ENCODE measurements around the gene RTBDN. TPM values are rescaled to one million over a fixed set of nuclear protein-coding genes. Genes with fewer than 3 reads are reported as not detected.

The RTBDN gene
- total RNA-seq, 1 donor from 2014 or later = not detected

- Mint-ChIP-seq H3K36me3 (no peaks in the 10 kb centered on the region), H3K4me1 (ENCODE audit: unreplicated experiment) (peaks cover 23% of the 10 kb centered on the region), H3K27me3 (peaks cover 5% of the 10 kb centered on the region), H3K4me3 (peak overlapping the region; percentile 89), H3K27ac (peak overlapping the region; percentile 66), H3K9me3 (no peaks in the 10 kb centered on the region)
- no peak for TF ChIP-seq CTCF (conservative IDR thresholded peaks at IDR 0.05)
- no peak for DNase-seq (ENCODE audit: extremely low spot score, unreplicated experiment)
These were observed 56.1 kb downstream of the RTBDN start for GRCh38 chr19:12778017-12778904.

GRCh38 chr19:12777217-12778016, 57.0 kb downstream of the RTBDN start:
- H3K9me3 Mint-ChIP-seq = no peaks in the 10 kb centered on the region
- H3K4me3 Mint-ChIP-seq = peak overlapping the region; percentile 89
- TF ChIP-seq CTCF (conservative IDR thresholded peaks at IDR 0.05) = peak; percentile 98
- peaks cover 23% of the 10 kb centered on the region for H3K4me1 Mint-ChIP-seq (ENCODE audit: unreplicated experiment)
- no peaks in the 10 kb centered on the region for H3K36me3 Mint-ChIP-seq
- no peak overlapping the region for H3K27ac Mint-ChIP-seq
- peaks cover 5% of the 10 kb centered on the region for H3K27me3 Mint-ChIP-seq
- DNase-seq (ENCODE audit: extremely low spot score, unreplicated experiment) = peak; percentile 89

Small RNA genes lying within 50 kb of the gene (microRNA-seq; reads per million reads assigned to microRNA genes)
- gene MIR5684 = not detected
- not detected for gene MIR6794

Other genes starting within 250 kb of the RTBDN start
- gene ZNF490, start 223.8 kb downstream of the RTBDN start, total RNA-seq (ENCODE audit: low replicate concordance) = 11.2 and 11.4 TPM in 2 replicates
- gene ZNF791, start 223.7 kb downstream of the RTBDN start, total RNA-seq (ENCODE audit: low replicate concordance) = 21.1 and 27.4 TPM in 2 replicates
- 90.6 and 95.4 TPM in 2 replicates for gene MAN2B1, start 167.8 kb downstream of the RTBDN start, total RNA-seq (ENCODE audit: low replicate concordance)
- 9.8 and 14.6 TPM in 2 replicates for gene WDR83, start 167.8 kb downstream of the RTBDN start, total RNA-seq (ENCODE audit: low replicate concordance)
- 71.2 and 79.4 TPM in 2 replicates for gene DHPS, start 152.7 kb downstream of the RTBDN start, total RNA-seq (ENCODE audit: low replicate concordance)
- gene GNG14, start 146.6 kb downstream of the RTBDN start, total RNA-seq (ENCODE audit: low replicate concordance) = 0.85 TPM in 1 of 2 replicates, not detected in the other
- gene FBXW9, start 137.9 kb downstream of the RTBDN start, total RNA-seq (ENCODE audit: low replicate concordance) = 15.4 and 17.0 TPM in 2 replicates
- gene TNPO2, start 110.6 kb downstream of the RTBDN start, total RNA-seq (ENCODE audit: low replicate concordance) = 78.6 and 99.7 TPM in 2 replicates
- 164 and 173 TPM in 2 replicates for gene TRIR, start 99.9 kb downstream of the RTBDN start, total RNA-seq (ENCODE audit: low replicate concordance)
- 59.6 and 74.5 TPM in 2 replicates for gene GET3, start 97.1 kb downstream of the RTBDN start, total RNA-seq (ENCODE audit: low replicate concordance)
- gene BEST2, start 82.8 kb downstream of the RTBDN start, total RNA-seq (ENCODE audit: low replicate concordance) = 0.14 TPM in 1 of 2 replicates, not detected in the other
- 50.1 and 55.0 TPM in 2 replicates for gene HOOK2, start 59.0 kb downstream of the RTBDN start, total RNA-seq (ENCODE audit: low replicate concordance)
- 31.3 and 116 TPM in 2 replicates for gene JUNB, start 43.1 kb downstream of the RTBDN start, total RNA-seq (ENCODE audit: low replicate concordance)
- 416 and 497 TPM in 2 replicates for gene PRDX2, start 32.8 kb downstream of the RTBDN start, total RNA-seq (ENCODE audit: low replicate concordance)
- 10.1 and 19.4 TPM in 2 replicates for gene THSD8, start 32.5 kb downstream of the RTBDN start, total RNA-seq (ENCODE audit: low replicate concordance)
- gene RNASEH2A, start 28.0 kb downstream of the RTBDN start, total RNA-seq (ENCODE audit: low replicate concordance) = 13.7 and 37.2 TPM in 2 replicates
- gene MAST1, start 3.9 kb upstream of the RTBDN start, total RNA-seq (ENCODE audit: low replicate concordance) = 1.9 and 3.5 TPM in 2 replicates
- 17.9 and 24.6 TPM in 2 replicates for gene DNASE2, start 46.9 kb upstream of the RTBDN start, total RNA-seq (ENCODE audit: low replicate concordance)
- gene KLF1, start 52.6 kb upstream of the RTBDN start, total RNA-seq (ENCODE audit: low replicate concordance) = not detected in 2 replicates
- 29.7 and 46.8 TPM in 2 replicates for gene GCDH, start 56.6 kb upstream of the RTBDN start, total RNA-seq (ENCODE audit: low replicate concordance)
- gene SYCE2, start 84.7 kb upstream of the RTBDN start, total RNA-seq (ENCODE audit: low replicate concordance) = 1.8 TPM in 1 of 2 replicates, not detected in the other
- 67.5 and 68.5 TPM in 2 replicates for gene FARSA, start 99.1 kb upstream of the RTBDN start, total RNA-seq (ENCODE audit: low replicate concordance)
- gene CALR, start 104.0 kb upstream of the RTBDN start, total RNA-seq (ENCODE audit: low replicate concordance) = 1,188 and 1,294 TPM in 2 replicates
- gene RAD23A, start 111.3 kb upstream of the RTBDN start, total RNA-seq (ENCODE audit: low replicate concordance) = 77.1 and 82.3 TPM in 2 replicates
- gene GADD45GIP1, start 122.6 kb upstream of the RTBDN start, total RNA-seq (ENCODE audit: low replicate concordance) = 23.1 and 24.8 TPM in 2 replicates
- not detected in 2 replicates for gene DAND5, start 135.0 kb upstream of the RTBDN start, total RNA-seq (ENCODE audit: low replicate concordance)
- 4.2 and 12.4 TPM in 2 replicates for gene NFIX, start 160.9 kb upstream of the RTBDN start, total RNA-seq (ENCODE audit: low replicate concordance)

Measured in type B pancreatic cell (in vitro differentiated cells).